HepG2 (cell line): ENCODE results near the gene LZTR1.

Experiments
- DMAP1 ChIP-seq: IDR thresholded peaks from 2 replicates; pipeline ENCODE4 v1.6.1; 2016
- EZH2 ChIP-seq: conservative IDR thresholded peaks from 2 replicates; pipeline ENCODE4 v1.6.1; 2012; ENCODE audit warnings: mild to moderate bottlenecking, low read depth, low read length, moderate library complexity
- HCFC1 ChIP-seq: fragments of 150-350 bp; IDR thresholded peaks from 2 replicates; pipeline ENCODE4 v1.6.1; 2014; ENCODE audit warnings: low read depth, low read length
- SIN3A ChIP-seq: IDR thresholded peaks from 2 replicates; pipeline ENCODE4 v1.6.1; 2011; ENCODE audit warnings: low read depth, mild to moderate bottlenecking, control low read depth, low read length, borderline replicate concordance
- SOX6 ChIP-seq, 2 experiments: fragments of 450-650 bp in 1 of 2; sonication (generic) in 1 of 2; formaldehyde crosslinking in 1 of 2; IDR thresholded peaks; 2 replicates each; pipeline versions ENCODE4 v1.4.0 to v1.6.1; 2017 to 2020; ENCODE audit warnings: antibody characterized with exemption in 1 of 2, mild to moderate bottlenecking in 1 of 2, missing genetic modification reagents in 1 of 2

DNA sequence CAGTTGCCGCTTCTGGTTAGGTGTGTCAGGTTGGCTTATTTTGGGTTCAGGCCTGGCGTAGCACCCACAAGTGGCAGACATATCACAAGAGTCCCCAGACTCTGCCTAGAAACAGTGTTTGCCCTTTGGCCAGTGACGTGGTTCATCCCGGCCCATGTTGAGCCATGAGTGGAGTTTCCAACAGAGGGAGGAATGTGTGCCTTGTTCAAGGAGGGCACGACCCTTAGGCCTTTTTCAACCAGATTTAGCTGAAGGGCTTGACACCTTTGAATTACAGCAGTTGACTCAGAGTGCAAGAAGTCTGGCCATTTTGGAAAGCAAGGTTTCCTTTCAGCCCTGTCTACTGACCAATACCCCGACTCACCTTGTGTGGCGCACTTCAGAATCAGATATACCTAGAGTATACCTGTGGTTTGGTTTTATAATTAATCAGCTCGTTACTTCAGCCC is 30.1 kb upstream of the LZTR1 start:
- no peak for TF ChIP-seq SIN3A
- TF ChIP-seq HCFC1, result no peak
- no peak for TF ChIP-seq EZH2
- TF ChIP-seq DMAP1, result no peak
- TF ChIP-seq SOX6 (IDR thresholded peaks at IDR 0.05), result no peak
- no peak for TF ChIP-seq SOX6 (CRISPR knock-in tag; IDR thresholded peaks at IDR 0.05)
